A549 (cell line): ENCODE measurements around the gene STK11IP. TPM values are rescaled to one million over a fixed set of nuclear protein-coding genes. Genes with fewer than 3 reads are reported as not detected.

Experiments
- ATAC-seq, 2 experiments: fragments of 200-7000 bp in 1 of 2; fragments of >200 bp in 1 of 2; cut with Nextera tagmentation in 1 of 2; cut with Tn5 transposase in 1 of 2; 3 replicates each; pipeline versions ENCODE4 v1.8.0 to v1.9.1; 2018 to 2020; ENCODE audit warnings: mild to moderate bottlenecking in 1 of 2, moderate library complexity in 1 of 2
- CTCF ChIA-PET: fragments of 300-600 bp; sonication (Branson Sonifier 250); formaldehyde crosslinking; extraction: SDS; loops from one replicate; lab custom pipeline; 2021; ENCODE audit warnings: antibody characterized with exemption, inconsistent platforms; lab: Yijun Ruan, JAX
- POLR2A ChIA-PET: fragments of 350-600 bp; formaldehyde crosslinking; extraction: SDS; loops from one replicate; lab custom pipeline; 2021; ENCODE audit warnings: antibody characterized with exemption, inconsistent platforms; lab: Yijun Ruan, JAX
- DNase-seq, 2 experiments: peaks; one replicate each; pipeline versions ENCODE4 v3.0.0 to v3.0.0-alpha.2; 2011 to 2016; ENCODE audit warnings: low read depth in 1 of 2, low spot score in 1 of 2
- FAIRE-seq: peaks from 2 replicates; lab custom pipeline; 2011; peaks lifted over from hg19 to GRCh38; lab: Jason Lieb, UNC
- H3K27ac ChIP-seq, 2 experiments: fragments of >200 bp; sonication (Bioruptor Twin); formaldehyde crosslinking; 3 replicates each; pipeline ENCODE4 v1.5.1; 2016 to 2017
- H3K4me1 ChIP-seq: fragments of >200 bp; sonication (Bioruptor Twin); formaldehyde crosslinking; 3 replicates; pipeline ENCODE4 v1.6.1; 2016
- H3K4me2 ChIP-seq: fragments of >200 bp; sonication (Bioruptor Twin); formaldehyde crosslinking; 3 replicates; pipeline ENCODE4 v1.6.1; 2016
- H3K4me3 ChIP-seq: fragments of >200 bp; sonication (Bioruptor Twin); formaldehyde crosslinking; 3 replicates; pipeline ENCODE4 v1.5.1; 2016
- H3K9me3 ChIP-seq: fragments of >200 bp; sonication (Bioruptor Twin); formaldehyde crosslinking; 3 replicates; pipeline ENCODE4 v1.6.1; 2016
- BHLHE40 ChIP-seq: IDR thresholded peaks from 2 replicates; pipeline ENCODE4 v1.6.1; 2012; ENCODE audit warnings: low read depth, low read length, inconsistent platforms
- CBX2 ChIP-seq: fragments of 200-600 bp; sonication (generic); IDR thresholded peaks from 2 replicates; pipeline ENCODE4 v1.6.1; 2016; ENCODE audit warnings: low read depth, mild to moderate bottlenecking, borderline replicate concordance
- CBX8 ChIP-seq: fragments of 200-600 bp; sonication (generic); IDR thresholded peaks from 2 replicates; pipeline ENCODE4 v1.6.1; 2016
- CHD2 ChIP-seq: fragments of 150-350 bp; IDR thresholded peaks from 2 replicates; pipeline ENCODE4 v1.6.1; 2014; ENCODE audit warnings: low read length; ENCODE audit not compliant: partially characterized antibody
- EHMT2 ChIP-seq: fragments of 200-600 bp; sonication (generic); IDR thresholded peaks from 2 replicates; pipeline ENCODE4 v1.6.1; 2016; ENCODE audit warnings: antibody characterized with exemption, low read depth, mild to moderate bottlenecking, moderate library complexity
- FOSL2 ChIP-seq, 2 experiments: fragments of 450-650 bp in 1 of 2; fragments of >200 bp in 1 of 2; sonication (Bioruptor Twin) in 1 of 2; formaldehyde crosslinking; IDR thresholded peaks; 2 replicates each; pipeline versions ENCODE4 v1.5.0 to v1.6.1; 2016 to 2020; ENCODE audit warnings: mild to moderate bottlenecking in 1 of 2, moderate library complexity in 1 of 2
- GATA3 ChIP-seq: IDR thresholded peaks from 2 replicates; pipeline ENCODE4 v1.6.1; 2012; ENCODE audit warnings: borderline replicate concordance
- HOXA7 ChIP-seq: fragments of 250-450 bp; sonication (Bioruptor Pico); IDR thresholded peaks from 2 replicates; pipeline ENCODE4 v1.5.0; 2020; ENCODE audit warnings: mild to moderate bottlenecking, moderate library complexity
- NFE2L2 ChIP-seq: fragments of 150-350 bp; conservative IDR thresholded peaks from 2 replicates; pipeline ENCODE4 v1.6.1; 2014; ENCODE audit warnings: low read length
- RAD21 ChIP-seq, 2 experiments: fragments of >200 bp in 1 of 2; sonication (Bioruptor Twin) in 1 of 2; formaldehyde crosslinking in 1 of 2; IDR thresholded peaks in 1 of 2; conservative IDR thresholded peaks in 1 of 2; 2 replicates in 1 of 2; 3 replicates in 1 of 2; pipeline ENCODE4 v1.6.1; 2012 to 2018; ENCODE audit warnings: inconsistent platforms in 1 of 2
- RCOR1 ChIP-seq: fragments of 150-350 bp; IDR thresholded peaks from 2 replicates; pipeline ENCODE4 v1.6.1; 2014; ENCODE audit warnings: antibody characterized with exemption, low read length, low read depth
- RNF2 ChIP-seq: fragments of 200-600 bp; sonication (generic); IDR thresholded peaks from 2 replicates; pipeline ENCODE4 v1.6.1; 2016; ENCODE audit warnings: low read depth, mild to moderate bottlenecking, antibody characterized with exemption, moderate library complexity, borderline replicate concordance
- ZC3H11A ChIP-seq: fragments of 450-650 bp; IDR thresholded peaks from 2 replicates; pipeline ENCODE4 v1.6.1; 2014; ENCODE audit warnings: antibody characterized with exemption, mild to moderate bottlenecking
- ZFP36 ChIP-seq: fragments of 450-650 bp; IDR thresholded peaks from 2 replicates; pipeline ENCODE4 v1.6.1; 2014; ENCODE audit warnings: borderline replicate concordance; ENCODE audit not compliant: partially characterized antibody
- WGBS: methylation state at CpG from one replicate; pipeline ENCODE4 v1.1.6; 2017; ENCODE audit errors: missing lambda C conversion rate; 5-methylcytosine and 5-hydroxymethylcytosine counted together
- polyA plus RNA-seq, 4 experiments: library from polyadenylated mRNA; depleted of rRNA in 3 of 4; stranded (reverse); fragments of >200 nt; fragmentation: RNase III in 1 of 4; extraction: RNeasy Plus Mini Kit Qiagen cat#74134 plus additional on column Dnase treatment in 1 of 4; gene quantifications; 2 replicates in 3 of 4; 3 replicates in 1 of 4; pipeline ENCODE4 v1.2.3, GENCODE V29; 2011 to 2017
- TF ChIP-seq, protein P1 (sequence below): fragments of 250-450 bp; sonication (Bioruptor Pico); IDR thresholded peaks from 2 replicates; pipeline ENCODE4 v1.5.0; 2021; ENCODE audit warnings: mild to moderate bottlenecking, moderate library complexity, borderline replicate concordance
- TF ChIP-seq, protein P2 (sequence below): fragments of 450-650 bp; IDR thresholded peaks from 2 replicates; pipeline ENCODE4 v1.6.1; 2014; ENCODE audit warnings: antibody characterized with exemption
- TF ChIP-seq, protein P3 (sequence below): fragments of 200-600 bp; sonication (generic); IDR thresholded peaks from 2 replicates; pipeline ENCODE4 v1.6.1; 2016; ENCODE audit warnings: antibody characterized with exemption, mild to moderate bottlenecking, moderate library complexity
- TF ChIP-seq, protein P4 (sequence below): fragments of >200 bp; sonication (Bioruptor Twin); formaldehyde crosslinking; IDR thresholded peaks from 2 replicates; pipeline ENCODE4 v1.6.1; 2016
- TF ChIP-seq, protein P5 (sequence below): fragments of >200 bp; sonication (Bioruptor Twin); formaldehyde crosslinking; IDR thresholded peaks from 3 replicates; pipeline ENCODE4 v1.5.1; 2016

The STK11IP gene
- polyA plus RNA-seq, 2 of the 4 experiments (the other 2 are of a cell fraction), result 13.3 to 18.8 TPM

DNA sequence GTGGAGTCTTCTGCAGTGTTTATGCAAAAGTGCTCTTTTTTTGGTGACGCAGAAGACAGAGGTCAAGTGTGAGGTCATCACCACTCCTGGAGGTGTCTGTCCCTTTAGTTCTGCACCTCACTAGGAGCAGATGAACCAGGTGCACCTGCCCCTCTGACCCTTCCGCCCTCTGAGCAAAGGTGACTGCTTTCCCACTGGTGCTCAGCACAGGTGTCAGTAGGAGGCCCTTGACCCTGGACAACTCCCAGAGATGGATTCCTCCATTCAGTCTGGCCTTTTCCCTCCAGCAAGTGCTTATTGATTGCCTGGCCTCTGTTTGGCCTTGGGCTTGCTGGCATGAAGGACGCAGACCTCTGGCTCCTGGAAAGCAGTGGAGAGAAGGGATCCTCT lies 21.1 kb downstream of the STK11IP start:
- TF ChIP-seq, protein P1, sequence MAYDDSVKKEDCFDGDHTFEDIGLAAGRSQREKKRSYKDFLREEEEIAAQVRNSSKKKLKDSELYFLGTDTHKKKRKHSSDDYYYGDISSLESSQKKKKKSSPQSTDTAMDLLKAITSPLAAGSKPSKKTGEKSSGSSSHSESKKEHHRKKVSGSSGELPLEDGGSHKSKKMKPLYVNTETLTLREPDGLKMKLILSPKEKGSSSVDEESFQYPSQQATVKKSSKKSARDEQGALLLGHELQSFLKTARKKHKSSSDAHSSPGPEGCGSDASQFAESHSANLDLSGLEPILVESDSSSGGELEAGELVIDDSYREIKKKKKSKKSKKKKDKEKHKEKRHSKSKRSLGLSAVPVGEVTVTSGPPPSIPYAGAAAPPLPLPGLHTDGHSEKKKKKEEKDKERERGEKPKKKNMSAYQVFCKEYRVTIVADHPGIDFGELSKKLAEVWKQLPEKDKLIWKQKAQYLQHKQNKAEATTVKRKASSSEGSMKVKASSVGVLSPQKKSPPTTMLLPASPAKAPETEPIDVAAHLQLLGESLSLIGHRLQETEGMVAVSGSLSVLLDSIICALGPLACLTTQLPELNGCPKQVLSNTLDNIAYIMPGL, result no peak
- TF ChIP-seq FOSL2 (IDR thresholded peaks at IDR 0.05) (no peak), FOSL2 (CRISPR knock-in tag; IDR thresholded peaks at IDR 0.05) (no peak), RNF2 (no peak), RCOR1 (no peak), EHMT2 (no peak), BHLHE40 (no peak), ZFP36 (no peak), HOXA7 (no peak), GATA3 (no peak), ZC3H11A (no peak)
- TF ChIP-seq, protein P2, sequence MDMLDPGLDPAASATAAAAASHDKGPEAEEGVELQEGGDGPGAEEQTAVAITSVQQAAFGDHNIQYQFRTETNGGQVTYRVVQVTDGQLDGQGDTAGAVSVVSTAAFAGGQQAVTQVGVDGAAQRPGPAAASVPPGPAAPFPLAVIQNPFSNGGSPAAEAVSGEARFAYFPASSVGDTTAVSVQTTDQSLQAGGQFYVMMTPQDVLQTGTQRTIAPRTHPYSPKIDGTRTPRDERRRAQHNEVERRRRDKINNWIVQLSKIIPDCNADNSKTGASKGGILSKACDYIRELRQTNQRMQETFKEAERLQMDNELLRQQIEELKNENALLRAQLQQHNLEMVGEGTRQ, result no peak
- TF ChIP-seq, protein P3, sequence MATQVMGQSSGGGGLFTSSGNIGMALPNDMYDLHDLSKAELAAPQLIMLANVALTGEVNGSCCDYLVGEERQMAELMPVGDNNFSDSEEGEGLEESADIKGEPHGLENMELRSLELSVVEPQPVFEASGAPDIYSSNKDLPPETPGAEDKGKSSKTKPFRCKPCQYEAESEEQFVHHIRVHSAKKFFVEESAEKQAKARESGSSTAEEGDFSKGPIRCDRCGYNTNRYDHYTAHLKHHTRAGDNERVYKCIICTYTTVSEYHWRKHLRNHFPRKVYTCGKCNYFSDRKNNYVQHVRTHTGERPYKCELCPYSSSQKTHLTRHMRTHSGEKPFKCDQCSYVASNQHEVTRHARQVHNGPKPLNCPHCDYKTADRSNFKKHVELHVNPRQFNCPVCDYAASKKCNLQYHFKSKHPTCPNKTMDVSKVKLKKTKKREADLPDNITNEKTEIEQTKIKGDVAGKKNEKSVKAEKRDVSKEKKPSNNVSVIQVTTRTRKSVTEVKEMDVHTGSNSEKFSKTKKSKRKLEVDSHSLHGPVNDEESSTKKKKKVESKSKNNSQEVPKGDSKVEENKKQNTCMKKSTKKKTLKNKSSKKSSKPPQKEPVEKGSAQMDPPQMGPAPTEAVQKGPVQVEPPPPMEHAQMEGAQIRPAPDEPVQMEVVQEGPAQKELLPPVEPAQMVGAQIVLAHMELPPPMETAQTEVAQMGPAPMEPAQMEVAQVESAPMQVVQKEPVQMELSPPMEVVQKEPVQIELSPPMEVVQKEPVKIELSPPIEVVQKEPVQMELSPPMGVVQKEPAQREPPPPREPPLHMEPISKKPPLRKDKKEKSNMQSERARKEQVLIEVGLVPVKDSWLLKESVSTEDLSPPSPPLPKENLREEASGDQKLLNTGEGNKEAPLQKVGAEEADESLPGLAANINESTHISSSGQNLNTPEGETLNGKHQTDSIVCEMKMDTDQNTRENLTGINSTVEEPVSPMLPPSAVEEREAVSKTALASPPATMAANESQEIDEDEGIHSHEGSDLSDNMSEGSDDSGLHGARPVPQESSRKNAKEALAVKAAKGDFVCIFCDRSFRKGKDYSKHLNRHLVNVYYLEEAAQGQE, result no peak
- TF ChIP-seq, protein P4, sequence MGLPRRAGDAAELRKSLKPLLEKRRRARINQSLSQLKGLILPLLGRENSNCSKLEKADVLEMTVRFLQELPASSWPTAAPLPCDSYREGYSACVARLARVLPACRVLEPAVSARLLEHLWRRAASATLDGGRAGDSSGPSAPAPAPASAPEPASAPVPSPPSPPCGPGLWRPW, result no peak
- TF ChIP-seq, all 56 proteins: peak for 0
- Histone ChIP-seq H3K9me3 (no peaks in the 10 kb centered on the region), H3K4me2 (no peak overlapping the region), H3K4me3 (no peak overlapping the region), H3K27ac (no peak overlapping the region), H3K4me1 (no peaks in the 10 kb centered on the region)
- ATAC-seq (no peak), DNase-seq (no peak), FAIRE-seq (no peak)
- CTCF ChIA-PET, result interaction anchor here (1.2 to 2.4 kb wide), 3 partner anchors 8 to 89 kb away, joined by 4 to 10 read pairs (median 9); no protein-coding TSS in a partner anchor
- WGBS, result 75% methylated on average over 2 of the region's 3 CpGs
- POLR2A ChIA-PET, result no interaction called here

DNA sequence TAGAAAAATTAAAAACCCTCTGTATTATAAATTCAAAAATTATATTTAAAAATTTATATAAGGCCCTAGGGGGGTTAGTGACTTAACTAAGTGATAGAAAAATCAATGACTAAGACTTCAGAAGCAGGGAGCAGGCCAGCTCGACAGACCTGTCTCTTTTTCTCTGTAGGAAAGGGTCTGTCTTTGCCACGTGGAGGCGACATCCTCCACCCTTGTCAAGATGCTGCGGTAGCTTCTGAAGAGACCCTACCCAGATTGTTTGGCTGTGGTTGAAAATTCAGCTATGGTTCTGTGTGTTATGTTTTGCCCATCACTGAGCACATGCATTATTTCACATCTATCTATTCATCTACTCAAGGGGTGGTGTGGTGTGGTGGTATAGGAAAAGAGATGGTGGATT lies 21.6 kb downstream of the STK11IP start:
- POLR2A ChIA-PET, result no interaction called here
- Histone ChIP-seq H3K4me2 (no peak overlapping the region), H3K4me3 (no peak overlapping the region), H3K4me1 (no peaks in the 10 kb centered on the region), H3K27ac (no peak overlapping the region)
- DNase-seq (no peak), FAIRE-seq (no peak), ATAC-seq (no peak; a peak in 1 of 6 replicates)
- CTCF ChIA-PET, result interaction anchor here (1.2 to 2.4 kb wide), 3 partner anchors 8 to 89 kb away, joined by 4 to 10 read pairs (median 9); no protein-coding TSS in a partner anchor
- 65% methylated on average over 4 of the region's 4 CpGs for WGBS
- TF ChIP-seq CBX8, result no peak
- no peak for TF ChIP-seq CHD2
- TF ChIP-seq, protein P5, sequence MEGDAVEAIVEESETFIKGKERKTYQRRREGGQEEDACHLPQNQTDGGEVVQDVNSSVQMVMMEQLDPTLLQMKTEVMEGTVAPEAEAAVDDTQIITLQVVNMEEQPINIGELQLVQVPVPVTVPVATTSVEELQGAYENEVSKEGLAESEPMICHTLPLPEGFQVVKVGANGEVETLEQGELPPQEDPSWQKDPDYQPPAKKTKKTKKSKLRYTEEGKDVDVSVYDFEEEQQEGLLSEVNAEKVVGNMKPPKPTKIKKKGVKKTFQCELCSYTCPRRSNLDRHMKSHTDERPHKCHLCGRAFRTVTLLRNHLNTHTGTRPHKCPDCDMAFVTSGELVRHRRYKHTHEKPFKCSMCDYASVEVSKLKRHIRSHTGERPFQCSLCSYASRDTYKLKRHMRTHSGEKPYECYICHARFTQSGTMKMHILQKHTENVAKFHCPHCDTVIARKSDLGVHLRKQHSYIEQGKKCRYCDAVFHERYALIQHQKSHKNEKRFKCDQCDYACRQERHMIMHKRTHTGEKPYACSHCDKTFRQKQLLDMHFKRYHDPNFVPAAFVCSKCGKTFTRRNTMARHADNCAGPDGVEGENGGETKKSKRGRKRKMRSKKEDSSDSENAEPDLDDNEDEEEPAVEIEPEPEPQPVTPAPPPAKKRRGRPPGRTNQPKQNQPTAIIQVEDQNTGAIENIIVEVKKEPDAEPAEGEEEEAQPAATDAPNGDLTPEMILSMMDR, result no peak
- no peak for TF ChIP-seq NFE2L2
- no peak for TF ChIP-seq ZC3H11A
- TF ChIP-seq CBX2, result no peak
- no peak for TF ChIP-seq RAD21 (conservative IDR thresholded peaks at IDR 0.05 in 1 of 2, IDR thresholded peaks at IDR 0.05 in 1 of 2)
- no peak for TF ChIP-seq RCOR1
- TF ChIP-seq, all 56 proteins: peak for 0
- H3K9me3 ChIP-seq, result no peaks in the 10 kb centered on the region
